GM13977 (cell line): ENCODE data around the gene TMEM63A.

Experiments
- DNase-seq: peaks from one replicate; pipeline ENCODE4 v3.0.0; 2012; ENCODE audit warnings: low spot score
- in situ Hi-C: fragments of 300-500 bp; cut with MboI; formaldehyde crosslinking; loops from one replicate; pipeline ENCODE4 v1.12.0; 2022; ENCODE audit warnings: low sequenced_read_pairs, low pct_unique_long_range_greater_than_20kb, mixed read lengths, inconsistent platforms; ENCODE audit not compliant: unreplicated experiment
- TF ChIP-seq, protein P1 (sequence below): IDR thresholded peaks from 2 replicates; pipeline ENCODE4 v1.5.1; 2012; ENCODE audit warnings: mild to moderate bottlenecking, control low read depth; ENCODE audit not compliant: insufficient read depth; ENCODE audit errors: extremely low read depth, missing control alignments

Gene TMEM63A

DNA sequence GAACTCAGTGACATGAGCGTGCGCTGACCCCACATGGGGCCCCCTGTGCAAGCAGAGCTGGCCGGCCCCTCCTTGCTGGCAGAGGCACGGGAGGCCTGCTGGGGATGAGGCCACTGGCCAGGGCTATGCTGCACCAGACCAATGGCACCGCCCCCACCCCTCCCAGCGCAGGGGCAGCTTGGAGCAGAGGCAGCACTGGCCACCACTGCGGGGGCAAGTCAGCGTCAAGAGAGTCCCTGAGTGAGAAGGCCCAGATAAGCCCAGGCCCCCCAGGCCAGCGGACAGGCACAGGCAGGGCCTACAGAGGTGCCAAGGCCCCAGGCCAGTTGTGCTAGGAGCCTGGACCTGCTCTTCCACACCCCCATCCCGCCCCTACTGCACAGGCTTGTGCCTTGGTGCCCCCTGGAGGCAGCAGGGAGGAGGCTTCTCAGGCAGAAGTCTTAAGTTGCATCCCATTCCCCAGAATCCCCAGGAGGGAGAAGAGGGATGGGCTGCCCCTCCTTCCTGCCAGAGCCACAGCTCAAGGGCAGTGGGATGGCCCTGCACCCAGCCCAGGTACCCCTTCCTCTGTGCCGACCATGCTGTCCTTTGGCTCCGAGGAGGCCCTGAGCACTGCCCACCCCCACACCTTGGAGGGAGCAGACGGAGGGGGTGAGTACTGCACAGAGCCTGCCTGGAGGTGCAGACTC lies 36.5 kb downstream of the TMEM63A start:
- DNase-seq, result peak; percentile 46
- TF ChIP-seq, protein P1, sequence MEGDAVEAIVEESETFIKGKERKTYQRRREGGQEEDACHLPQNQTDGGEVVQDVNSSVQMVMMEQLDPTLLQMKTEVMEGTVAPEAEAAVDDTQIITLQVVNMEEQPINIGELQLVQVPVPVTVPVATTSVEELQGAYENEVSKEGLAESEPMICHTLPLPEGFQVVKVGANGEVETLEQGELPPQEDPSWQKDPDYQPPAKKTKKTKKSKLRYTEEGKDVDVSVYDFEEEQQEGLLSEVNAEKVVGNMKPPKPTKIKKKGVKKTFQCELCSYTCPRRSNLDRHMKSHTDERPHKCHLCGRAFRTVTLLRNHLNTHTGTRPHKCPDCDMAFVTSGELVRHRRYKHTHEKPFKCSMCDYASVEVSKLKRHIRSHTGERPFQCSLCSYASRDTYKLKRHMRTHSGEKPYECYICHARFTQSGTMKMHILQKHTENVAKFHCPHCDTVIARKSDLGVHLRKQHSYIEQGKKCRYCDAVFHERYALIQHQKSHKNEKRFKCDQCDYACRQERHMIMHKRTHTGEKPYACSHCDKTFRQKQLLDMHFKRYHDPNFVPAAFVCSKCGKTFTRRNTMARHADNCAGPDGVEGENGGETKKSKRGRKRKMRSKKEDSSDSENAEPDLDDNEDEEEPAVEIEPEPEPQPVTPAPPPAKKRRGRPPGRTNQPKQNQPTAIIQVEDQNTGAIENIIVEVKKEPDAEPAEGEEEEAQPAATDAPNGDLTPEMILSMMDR, result peak; percentile 66
- in situ Hi-C loops, result no loop called here

DNA sequence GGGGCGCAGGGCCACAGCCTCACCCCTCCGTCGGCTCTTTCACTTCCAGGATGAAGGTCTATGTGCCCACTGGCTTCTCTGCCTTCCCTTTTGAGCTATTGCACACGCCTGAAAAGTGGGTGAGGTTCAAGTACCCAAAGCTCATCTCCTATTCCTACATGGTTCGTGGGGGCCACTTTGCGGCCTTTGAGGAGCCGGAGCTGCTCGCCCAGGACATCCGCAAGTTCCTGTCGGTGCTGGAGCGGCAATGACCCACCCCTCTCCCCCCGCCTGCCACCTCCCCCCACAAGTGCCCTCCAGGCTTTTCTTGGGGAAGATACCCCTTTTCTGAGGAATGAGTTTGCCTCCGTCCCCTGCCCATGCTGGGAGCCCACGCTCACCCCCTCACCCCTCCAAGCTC lies 37.1 kb downstream of the TMEM63A start:
- in situ Hi-C loops, result no loop called here

DNA sequence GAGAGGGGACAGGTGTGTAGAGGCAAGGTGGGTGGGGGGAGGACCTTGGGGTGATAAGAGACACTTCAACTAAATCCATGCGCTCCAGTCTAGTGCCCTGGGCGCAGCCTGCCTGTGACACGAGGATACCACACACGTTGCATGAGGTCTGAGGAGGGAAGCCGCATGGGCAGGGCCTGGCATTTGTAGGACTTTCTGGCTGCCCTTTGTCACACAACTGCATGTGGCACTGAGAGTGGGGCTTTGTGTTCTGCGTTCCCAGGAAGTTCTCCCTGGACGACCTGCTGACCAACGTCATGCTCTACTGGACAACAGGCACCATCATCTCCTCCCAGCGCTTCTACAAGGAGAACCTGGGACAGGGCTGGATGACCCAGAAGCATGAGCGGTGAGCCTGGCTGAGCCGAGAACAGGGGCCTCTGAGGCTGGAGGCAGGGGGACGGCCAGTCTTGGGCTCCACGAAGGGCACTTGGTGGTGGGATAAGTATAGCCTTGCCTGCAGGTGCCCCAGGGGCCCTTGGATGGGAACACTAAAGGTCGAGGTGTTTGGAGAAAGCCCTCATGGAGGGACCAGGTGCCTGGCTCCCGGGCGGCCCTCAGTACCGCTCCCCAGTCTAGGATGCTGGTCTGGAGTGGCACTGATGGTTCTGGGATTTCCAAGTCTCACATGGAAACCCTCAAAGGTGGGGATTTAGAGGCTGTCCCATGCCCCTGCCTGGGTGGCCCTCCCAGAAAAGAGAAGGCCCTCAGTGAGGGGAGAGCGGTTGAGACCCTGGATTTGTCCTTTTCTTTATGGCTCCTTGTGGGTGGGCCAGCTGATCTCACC lies 37.7 kb downstream of the TMEM63A start:
- in situ Hi-C loops, result no loop called here
- DNase-seq, result no peak
- TF ChIP-seq, protein P1, result no peak

More for the DNA sequence above, 37.1 kb downstream of the TMEM63A start:
- DNase-seq, result no peak
- TF ChIP-seq, protein P1, result no peak

DNA sequence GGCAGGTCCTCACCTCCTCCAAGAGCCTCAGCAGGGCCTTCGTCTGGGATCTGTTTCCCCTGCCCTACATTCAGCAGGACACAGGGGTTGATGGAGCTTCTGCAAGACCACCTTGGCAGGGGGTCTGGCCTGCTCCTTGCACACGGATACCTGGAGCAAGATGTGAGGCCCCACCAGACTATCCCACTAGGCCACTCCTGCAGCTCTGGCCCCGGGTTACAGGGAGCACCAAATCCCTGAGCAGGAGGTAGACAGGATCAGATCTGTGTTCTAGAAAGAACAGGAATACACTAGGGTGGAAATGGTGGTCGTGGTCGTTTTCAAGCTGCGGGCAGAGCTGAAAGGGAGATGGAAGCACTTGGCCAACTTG lies 38.8 kb downstream of the TMEM63A start:
- DNase-seq, result no peak
- in situ Hi-C loops, result no loop called here
- TF ChIP-seq, protein P1, result no peak

DNA sequence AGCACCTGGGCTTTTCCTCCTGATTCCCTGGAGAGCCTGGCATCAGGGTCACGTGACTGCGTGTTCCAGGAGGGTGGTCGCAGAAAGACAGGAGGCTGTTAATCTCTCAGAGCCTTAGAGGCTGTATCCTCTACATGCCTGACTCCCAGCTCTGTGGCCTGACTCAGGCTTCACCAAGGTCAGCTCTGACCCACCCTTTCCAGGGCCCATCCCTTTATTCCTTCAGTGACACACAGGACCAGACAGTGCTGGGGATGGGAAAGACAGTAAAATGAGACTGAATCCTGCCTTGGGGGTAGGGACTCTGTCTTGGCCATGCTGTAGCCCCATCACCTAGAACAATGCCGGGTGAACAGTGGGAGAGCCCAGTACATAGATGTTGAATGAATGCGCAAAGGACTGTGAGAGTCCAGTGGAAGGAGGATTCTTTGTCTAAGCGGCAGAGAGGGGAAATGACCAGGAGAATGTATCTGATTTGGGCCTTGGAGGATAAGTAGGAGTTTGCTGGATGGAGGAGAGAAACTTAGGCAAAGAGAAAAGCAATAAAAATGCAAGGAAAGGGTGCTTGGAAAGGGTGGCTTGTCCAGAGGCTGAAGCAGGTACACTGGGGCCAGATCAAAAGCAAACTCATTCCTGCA lies 39.3 kb downstream of the TMEM63A start:
- DNase-seq, result no peak
- TF ChIP-seq, protein P1, result no peak
- in situ Hi-C loops, result no loop called here

DNA sequence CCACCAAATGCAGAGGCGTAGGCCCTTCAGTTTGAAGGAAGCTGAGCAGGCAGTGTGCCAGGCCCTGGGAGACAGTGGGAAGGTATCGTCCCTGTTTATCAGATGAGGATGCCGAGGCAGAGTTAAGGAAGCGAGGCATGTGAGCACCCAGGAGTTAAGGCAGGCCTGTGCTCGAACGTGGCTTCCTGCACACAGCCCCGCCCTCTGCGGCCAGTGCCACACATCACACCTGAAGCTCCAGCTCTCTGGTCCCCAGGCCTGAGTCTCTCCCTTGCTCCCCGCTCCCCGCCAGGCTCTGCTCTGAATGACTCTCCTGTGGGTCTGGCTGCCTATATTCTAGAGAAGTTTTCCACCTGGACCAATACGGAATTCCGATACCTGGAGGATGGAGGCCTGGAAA lies 40.1 kb downstream of the TMEM63A start:
- in situ Hi-C loops, result no loop called here
- TF ChIP-seq, protein P1, result no peak

More for the DNA sequence above, 40.1 kb downstream of the TMEM63A start:
- no peak for DNase-seq
